GM18858 (cell line): ENCODE measurements around the gene CD86.

Experiments
- ATAC-seq: cut with Tn5 transposase; IDR thresholded peaks from one replicate; pipeline ENCODE4 v1.9.1; 2021; ENCODE audit not compliant: unreplicated experiment

Gene CD86

GRCh38 chr3:122091602-122092295, 36.6 kb downstream of the CD86 start:
- ATAC-seq = peak; percentile 41

- ATAC-seq = no peak
Measured at GRCh38 chr3:122092460-122093165, 37.5 kb downstream of the CD86 start.

- ATAC-seq = peak; percentile 38
Measured at GRCh38 chr3:122094125-122094524, 39.0 kb downstream of the CD86 start.

- no peak for ATAC-seq
Measured at GRCh38 chr3:122094693-122095092, 39.5 kb downstream of the CD86 start.

- ATAC-seq = no peak
Measured at GRCh38 chr3:122097141-122097540, 42.0 kb downstream of the CD86 start.

- no peak for ATAC-seq
Measured at GRCh38 chr3:122098611-122099010, 43.4 kb downstream of the CD86 start.

DNA sequence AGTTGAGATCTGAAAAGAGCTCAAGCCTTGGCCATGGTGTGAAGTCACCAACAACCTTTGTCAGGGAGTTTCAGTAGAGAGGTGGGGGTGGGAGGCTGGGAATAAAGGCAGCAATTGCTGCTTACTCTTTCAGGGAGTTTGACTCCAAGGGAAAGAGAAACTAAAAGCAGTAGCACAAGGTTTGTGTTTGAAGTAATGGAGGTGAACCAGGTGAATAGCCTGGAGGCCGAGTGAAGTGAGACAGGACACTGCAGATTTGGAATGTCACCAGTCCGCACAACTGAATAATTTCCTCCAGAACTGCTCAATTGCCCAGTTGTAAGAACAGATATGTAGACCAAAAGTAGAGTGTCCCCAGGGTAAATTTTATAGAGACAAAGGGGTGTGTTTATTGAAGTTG, 44.1 kb downstream of the CD86 start:
- ATAC-seq = no peak

GRCh38 chr3:122100083-122100482, 44.9 kb downstream of the CD86 start:
- no peak for ATAC-seq

GRCh38 chr3:122100591-122101463, 45.7 kb downstream of the CD86 start:
- ATAC-seq = no peak

DNA sequence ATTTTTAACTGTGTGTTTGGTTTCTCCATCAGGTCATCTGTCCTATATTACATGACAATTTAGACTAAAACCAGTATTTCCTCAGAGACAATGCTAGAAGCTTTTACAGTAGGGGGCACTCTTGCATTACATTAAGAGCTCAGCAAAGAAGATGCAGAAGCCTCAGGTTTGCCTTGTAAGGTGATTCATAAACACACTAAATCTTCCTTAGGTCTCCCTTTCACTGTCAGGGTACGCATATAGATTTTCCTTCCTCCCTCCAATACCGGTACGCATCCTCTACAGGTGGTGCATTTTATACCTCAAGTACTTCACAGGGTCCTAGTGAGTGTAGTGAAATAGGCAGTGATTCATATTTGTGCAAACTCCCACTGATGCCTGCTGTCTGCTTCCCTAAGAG, 46.5 kb downstream of the CD86 start:
- peak; percentile 37 for ATAC-seq

DNA sequence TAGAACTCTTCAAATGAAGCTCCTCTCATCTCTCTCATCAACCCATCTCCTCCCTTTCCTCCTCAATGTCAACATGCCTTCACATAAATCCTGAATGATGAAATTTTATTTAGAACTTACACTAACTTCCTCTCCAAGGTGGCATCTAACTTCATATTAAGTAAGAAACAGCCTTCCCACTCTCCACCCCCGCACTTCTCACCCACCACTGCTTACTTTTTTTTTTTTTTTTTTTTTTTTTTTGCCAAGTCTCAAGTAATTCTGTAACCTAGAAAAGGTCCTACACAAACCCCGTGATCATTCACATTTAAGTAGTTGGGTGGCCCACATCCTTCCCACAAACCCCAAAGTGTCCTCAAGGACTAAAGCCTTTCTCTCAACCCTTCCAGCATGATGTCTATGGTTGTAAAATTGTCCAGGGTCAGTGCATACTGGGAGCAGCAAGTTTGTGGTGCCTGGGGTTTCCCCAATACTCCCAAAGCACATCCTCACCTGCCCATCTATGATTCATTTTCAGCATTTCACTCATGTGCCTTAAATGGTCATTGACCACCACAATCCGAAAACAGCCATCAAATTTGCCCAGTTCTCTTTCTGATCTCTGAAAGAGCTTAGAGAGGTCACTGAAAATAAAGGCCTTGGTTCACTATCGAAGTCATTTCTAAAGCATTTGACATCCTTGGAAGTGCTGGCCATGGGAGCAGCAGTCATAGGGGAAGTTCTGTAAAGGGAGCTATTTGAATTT, 47.2 kb downstream of the CD86 start:
- peak; percentile 31 for ATAC-seq

- ATAC-seq = no peak
Measured at GRCh38 chr3:122103821-122104514, 48.8 kb downstream of the CD86 start.

DNA sequence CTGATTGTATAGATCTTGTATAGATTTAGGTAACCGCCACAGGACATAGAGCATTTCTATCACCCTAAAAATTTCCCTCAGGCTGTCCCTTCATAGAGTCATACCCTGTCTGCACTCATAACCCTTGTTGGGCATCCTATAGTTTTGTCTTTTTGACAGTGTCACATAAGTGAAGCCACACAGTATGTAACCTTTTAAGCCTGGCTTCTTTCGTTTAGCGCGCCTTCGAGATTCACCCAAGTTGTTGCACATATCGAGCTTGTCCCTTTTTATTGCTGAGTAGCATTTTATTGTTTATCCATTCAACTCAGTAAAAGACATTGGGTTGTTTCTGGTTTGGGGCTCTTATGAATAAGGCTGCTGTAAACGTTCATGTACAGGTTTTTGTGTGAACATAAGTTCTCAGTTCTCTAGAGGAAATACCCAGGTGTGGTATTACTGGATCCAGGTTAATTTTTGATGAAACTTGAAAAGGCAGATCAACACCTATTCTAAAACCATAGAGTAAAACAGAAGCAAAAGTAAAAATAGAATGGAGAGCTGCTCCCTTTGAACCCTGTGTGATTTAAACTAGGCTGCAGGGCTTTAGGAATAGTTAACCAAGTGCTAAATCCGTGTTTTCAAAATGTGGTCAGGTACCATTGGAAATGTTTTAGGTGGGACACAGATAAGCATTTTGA, 49.5 kb downstream of the CD86 start:
- ATAC-seq = no peak

DNA sequence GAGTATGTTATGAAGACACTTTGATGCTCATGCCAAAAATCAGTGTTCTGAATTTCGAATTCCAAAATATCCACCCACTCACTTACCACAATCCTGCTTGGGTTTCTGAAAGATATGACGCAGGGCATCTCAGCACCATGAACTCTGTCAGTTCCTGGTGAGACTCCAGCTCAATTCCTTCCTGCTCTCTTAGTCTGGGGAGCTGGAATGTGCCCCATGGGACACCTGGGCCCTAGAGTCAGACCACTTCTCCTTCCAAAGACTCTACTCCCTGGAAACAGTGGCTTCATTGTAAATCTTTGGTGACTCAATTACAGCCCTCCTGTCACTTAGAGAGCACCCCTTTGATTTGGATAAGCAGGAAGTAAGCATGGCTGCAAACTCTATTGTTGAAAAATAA, 50.5 kb downstream of the CD86 start:
- ATAC-seq = no peak

- no peak for ATAC-seq
Measured at GRCh38 chr3:122107171-122107570, 52.0 kb downstream of the CD86 start.

DNA sequence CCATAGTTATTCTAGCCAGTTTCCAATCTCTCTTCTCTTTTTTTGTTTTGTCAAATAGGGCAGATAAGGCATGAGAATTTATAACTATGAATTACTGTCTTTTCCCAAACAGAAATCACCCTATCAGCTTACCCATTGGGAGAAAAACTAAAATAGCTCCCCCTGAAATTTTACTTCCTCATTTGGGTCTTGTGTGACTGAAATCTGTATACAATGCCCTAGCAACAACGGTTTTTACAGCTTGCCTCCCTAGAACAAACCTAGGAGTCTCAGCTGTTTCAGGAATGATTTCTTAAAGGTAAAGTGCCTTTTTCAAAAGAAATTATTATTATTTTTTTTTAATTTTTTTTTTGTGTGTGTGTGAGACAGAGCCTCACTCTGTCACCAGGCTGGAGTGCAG, 56.8 kb downstream of the CD86 start:
- no peak for ATAC-seq

GRCh38 chr3:122112754-122113153, 57.6 kb downstream of the CD86 start:
- ATAC-seq = no peak

GRCh38 chr3:122123850-122124249, 68.7 kb downstream of the CD86 start:
- ATAC-seq = no peak

DNA sequence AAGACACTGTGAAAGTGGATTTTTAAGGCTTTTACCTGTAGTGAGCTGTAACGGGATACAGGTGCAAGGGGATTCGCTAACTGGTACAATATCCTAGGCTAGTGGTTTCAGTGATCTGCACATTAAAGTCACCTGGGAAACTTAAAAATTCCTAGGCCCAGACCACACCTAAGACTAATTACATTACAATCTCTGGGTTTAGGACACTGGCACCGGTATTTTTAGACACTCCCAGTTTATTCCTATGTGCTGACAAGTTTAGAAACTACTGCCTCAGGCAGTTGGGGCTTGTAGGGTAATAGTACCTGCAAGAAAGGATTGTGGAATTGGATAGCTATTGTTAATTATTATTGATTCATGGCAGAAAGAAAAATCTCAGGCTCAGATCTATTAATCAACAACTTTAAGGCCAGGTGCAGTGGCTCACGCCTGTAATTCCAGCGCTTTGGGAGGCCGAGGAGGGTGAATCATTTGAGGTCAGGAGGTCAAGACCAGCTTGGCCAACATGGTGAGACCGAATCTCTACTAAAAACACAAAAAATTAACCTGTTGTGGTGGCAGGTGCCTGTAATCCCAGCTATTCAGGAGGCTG, 77.9 kb downstream of the CD86 start:
- no peak for ATAC-seq
